ENCODE results near the gene APH1B.

Gene APH1B

DNA sequence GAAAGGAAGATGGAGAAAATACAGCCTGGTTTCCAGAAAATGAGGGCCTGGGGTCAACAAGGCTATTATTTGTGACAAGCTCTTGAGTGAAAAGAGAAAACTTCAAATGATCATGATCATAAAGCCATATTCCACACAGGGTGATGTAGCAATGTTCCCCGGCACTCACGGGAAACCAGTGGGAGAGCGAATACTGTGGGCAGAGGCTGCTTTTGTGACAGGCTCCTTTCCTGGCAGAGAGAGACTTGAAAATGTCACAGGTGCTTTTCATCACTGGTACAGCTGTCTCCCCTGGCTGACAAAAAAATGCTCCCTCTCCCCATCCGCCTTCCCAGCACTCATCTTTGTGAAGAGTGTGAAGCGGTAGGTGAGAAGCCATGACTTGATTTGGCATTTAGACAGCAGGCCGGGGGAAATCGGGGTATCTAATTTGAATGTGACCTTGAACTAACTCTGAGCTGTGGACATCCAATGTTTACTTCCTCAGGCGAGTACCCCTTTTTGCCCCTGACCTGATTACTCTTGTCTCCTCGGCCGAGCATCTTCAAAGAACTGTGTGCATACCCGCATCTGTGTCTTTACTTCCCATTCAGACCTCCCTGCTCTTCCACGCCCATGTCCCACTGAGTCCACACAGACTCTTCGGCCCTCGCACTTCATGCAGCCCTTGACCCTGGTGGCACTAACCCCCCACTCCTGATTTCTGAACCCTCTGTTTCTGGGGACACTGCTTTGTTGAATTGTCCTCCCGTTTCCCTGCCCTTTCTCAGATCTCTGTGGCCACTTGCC is 81.0 kb downstream of the APH1B start:
- H3K4me1 ChIP-seq (ENCODE audit: control insufficient read depth in 1 of 2, insufficient read depth in 1 of 2, low read depth in 1 of 2, low read length in 1 of 2) = no peaks in the 10 kb centered on the region
- TF ChIP-seq, protein P1, sequence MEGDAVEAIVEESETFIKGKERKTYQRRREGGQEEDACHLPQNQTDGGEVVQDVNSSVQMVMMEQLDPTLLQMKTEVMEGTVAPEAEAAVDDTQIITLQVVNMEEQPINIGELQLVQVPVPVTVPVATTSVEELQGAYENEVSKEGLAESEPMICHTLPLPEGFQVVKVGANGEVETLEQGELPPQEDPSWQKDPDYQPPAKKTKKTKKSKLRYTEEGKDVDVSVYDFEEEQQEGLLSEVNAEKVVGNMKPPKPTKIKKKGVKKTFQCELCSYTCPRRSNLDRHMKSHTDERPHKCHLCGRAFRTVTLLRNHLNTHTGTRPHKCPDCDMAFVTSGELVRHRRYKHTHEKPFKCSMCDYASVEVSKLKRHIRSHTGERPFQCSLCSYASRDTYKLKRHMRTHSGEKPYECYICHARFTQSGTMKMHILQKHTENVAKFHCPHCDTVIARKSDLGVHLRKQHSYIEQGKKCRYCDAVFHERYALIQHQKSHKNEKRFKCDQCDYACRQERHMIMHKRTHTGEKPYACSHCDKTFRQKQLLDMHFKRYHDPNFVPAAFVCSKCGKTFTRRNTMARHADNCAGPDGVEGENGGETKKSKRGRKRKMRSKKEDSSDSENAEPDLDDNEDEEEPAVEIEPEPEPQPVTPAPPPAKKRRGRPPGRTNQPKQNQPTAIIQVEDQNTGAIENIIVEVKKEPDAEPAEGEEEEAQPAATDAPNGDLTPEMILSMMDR (IDR thresholded peaks at IDR 0.05) = no peak
- no peaks in the 10 kb centered on the region for H3K36me3 ChIP-seq
- H3K4me3 ChIP-seq (ENCODE audit: low read depth in 1 of 2, low read length in 1 of 2) = no peak overlapping the region
- no peaks in the 10 kb centered on the region for H3K9me3 ChIP-seq
- no peak overlapping the region for H3K27ac ChIP-seq
- H3K27me3 ChIP-seq = peaks cover 5% of the 10 kb centered on the region
